ENCODE data around the gene GTF2F2.

Gene GTF2F2

GRCh38 chr13:45305079-45305478 lies 184.8 kb downstream of the GTF2F2 start:
- no peak for DNase-seq

- DNase-seq = no peak
Observed at GRCh38 chr13:45306966-45307365, 186.7 kb downstream of the GTF2F2 start.

GRCh38 chr13:45310341-45311131 lies 190.2 kb downstream of the GTF2F2 start:
- no peak for DNase-seq

GRCh38 chr13:45314822-45315221 lies 194.5 kb downstream of the GTF2F2 start:
- no peak for DNase-seq

- DNase-seq = no peak
Observed at GRCh38 chr13:45315520-45316167, 195.3 kb downstream of the GTF2F2 start.

- no peak for DNase-seq
Observed at GRCh38 chr13:45316338-45316737, 196.0 kb downstream of the GTF2F2 start.

- no peak for DNase-seq
Observed at GRCh38 chr13:45316996-45317395, 196.7 kb downstream of the GTF2F2 start.

GRCh38 chr13:45320876-45321629 lies 200.7 kb downstream of the GTF2F2 start:
- DNase-seq = peak; percentile 59

GRCh38 chr13:45325806-45326205 lies 205.5 kb downstream of the GTF2F2 start:
- peak; percentile 50 for DNase-seq

GRCh38 chr13:45327253-45327955 lies 207.1 kb downstream of the GTF2F2 start:
- DNase-seq = peak; percentile 37

- DNase-seq = no peak
Observed at GRCh38 chr13:45328661-45329111, 208.4 kb downstream of the GTF2F2 start.

- DNase-seq = peak; percentile 30
Observed at GRCh38 chr13:45331123-45331619, 210.9 kb downstream of the GTF2F2 start.

GRCh38 chr13:45331692-45332035 lies 211.4 kb downstream of the GTF2F2 start:
- DNase-seq = peak; percentile 47

GRCh38 chr13:45332036-45332830 lies 211.9 kb downstream of the GTF2F2 start:
- peak; percentile 38 for DNase-seq

- DNase-seq = peak; percentile 27
Observed at GRCh38 chr13:45332831-45333219, 212.5 kb downstream of the GTF2F2 start.

GRCh38 chr13:45333251-45333976 lies 213.1 kb downstream of the GTF2F2 start:
- no peak for DNase-seq

Data from hematopoietic multipotent progenitor cell treated with erythropoietin and hydrocortisone succinate and interleukin-3 and kit ligand, for 6 days (in vitro differentiated cells).